ENCODE measurements around the gene ARFGEF3. TPM values are rescaled to one million over a fixed set of nuclear protein-coding genes. Genes with fewer than 3 reads are reported as not detected.
"Not testable (repeated sequence)": the region's sequence is repeated elsewhere in the genome, so short reads cannot be mapped to it uniquely, and the experiment has no call there.

Gene ARFGEF3
- 0.47 TPM in 2 replicates for total RNA-seq

GRCh38 chr6:138161338-138162110 is at the start of gene ARFGEF3:
ARFGEF3 (plus strand) TSS chr6:138161939; CDS start chr6:138162087, 148 bp downstream.
- Mint-ChIP-seq H3K27ac (no peak within 1 kb of the TSS), H3K36me3 (ENCODE audit: low read depth) (no peaks in the 10 kb centered on the region), H3K4me3 (peak within 1 kb of the TSS; percentile 76), H3K9me3 (no peaks in the 10 kb centered on the region), H3K4me1 (peaks cover 14% of the 10 kb centered on the region), H3K27me3 (peaks cover 61% of the 10 kb centered on the region)
- intact Hi-C loops (cut with micrococcal nuclease), result loop anchor here (5.0 kb wide), 1 partner anchor 54 kb away; the partner anchor contains the start of gene PERP
- DNase-seq, result peak; percentile 83

- H3K36me3 Mint-ChIP-seq (ENCODE audit: low read depth), result no peaks in the 10 kb centered on the region
- no peak overlapping the region for H3K27ac Mint-ChIP-seq
- H3K9me3 Mint-ChIP-seq, result no peaks in the 10 kb centered on the region
- DNase-seq, result no peak
- intact Hi-C loops (cut with micrococcal nuclease), result no loop called here
- peaks cover 10% of the 10 kb centered on the region for H3K4me1 Mint-ChIP-seq
- no peak overlapping the region for H3K4me3 Mint-ChIP-seq
- H3K27me3 Mint-ChIP-seq, result peaks cover 43% of the 10 kb centered on the region
These were observed 48.0 kb upstream of the ARFGEF3 start for GRCh38 chr6:138113588-138114210.

GRCh38 chr6:138115201-138115600 is 46.5 kb upstream of the ARFGEF3 start:
- intact Hi-C loops (cut with micrococcal nuclease), result loop anchor here (5.0 kb wide), 2 partner anchors 472 to 652 kb away; no protein-coding TSS in a partner anchor

GRCh38 chr6:138115877-138116660 is 45.7 kb upstream of the ARFGEF3 start:
- intact Hi-C loops (cut with micrococcal nuclease), result loop anchor here (1.0 to 5.0 kb wide), 6 partner anchors 171 to 651 kb away; no protein-coding TSS in a partner anchor
- Mint-ChIP-seq H3K27ac (no peak overlapping the region), H3K9me3 (no peaks in the 10 kb centered on the region), H3K36me3 (ENCODE audit: low read depth) (no peaks in the 10 kb centered on the region), H3K4me1 (peaks cover 7% of the 10 kb centered on the region), H3K27me3 (peaks cover 44% of the 10 kb centered on the region), H3K4me3 (no peak overlapping the region)
- peak; percentile 81 for DNase-seq

More at GRCh38 chr6:138115201-138115600, 46.5 kb upstream of the ARFGEF3 start:
- Mint-ChIP-seq H3K4me3 (no peak overlapping the region), H3K9me3 (no peaks in the 10 kb centered on the region), H3K27me3 (peaks cover 46% of the 10 kb centered on the region), H3K36me3 (ENCODE audit: low read depth) (no peaks in the 10 kb centered on the region), H3K27ac (no peak overlapping the region), H3K4me1 (peaks cover 7% of the 10 kb centered on the region)
- no peak for DNase-seq

- intact Hi-C loops (cut with micrococcal nuclease), result loop anchor here (1.0 to 5.0 kb wide), 6 partner anchors 171 to 651 kb away; no protein-coding TSS in a partner anchor
- no peak overlapping the region for H3K4me3 Mint-ChIP-seq
- H3K27me3 Mint-ChIP-seq, result peaks cover 40% of the 10 kb centered on the region
These were observed 45.1 kb upstream of the ARFGEF3 start for GRCh38 chr6:138116661-138116999.

GRCh38 chr6:138117376-138117914 is 44.3 kb upstream of the ARFGEF3 start:
- DNase-seq, result no peak
- no peaks in the 10 kb centered on the region for H3K9me3 Mint-ChIP-seq
- intact Hi-C loops (cut with micrococcal nuclease), result loop anchor here (2.0 to 5.0 kb wide), 4 partner anchors 311 to 650 kb away; no protein-coding TSS in a partner anchor
- no peak overlapping the region for H3K4me3 Mint-ChIP-seq
- H3K36me3 Mint-ChIP-seq (ENCODE audit: low read depth), result no peaks in the 10 kb centered on the region
- H3K27ac Mint-ChIP-seq, result no peak overlapping the region
- H3K4me1 Mint-ChIP-seq, result peaks cover 7% of the 10 kb centered on the region
- peaks cover 40% of the 10 kb centered on the region for H3K27me3 Mint-ChIP-seq

More at GRCh38 chr6:138116661-138116999, 45.1 kb upstream of the ARFGEF3 start:
- no peaks in the 10 kb centered on the region for H3K36me3 Mint-ChIP-seq (ENCODE audit: low read depth)
- H3K4me1 Mint-ChIP-seq, result peaks cover 7% of the 10 kb centered on the region
- no peak overlapping the region for H3K27ac Mint-ChIP-seq
- H3K9me3 Mint-ChIP-seq, result no peaks in the 10 kb centered on the region
- no peak for DNase-seq

- not testable (repeated sequence) for H3K4me3 Mint-ChIP-seq; H3K36me3 Mint-ChIP-seq (ENCODE audit: low read depth)
These were observed 42.5 kb upstream of the ARFGEF3 start for GRCh38 chr6:138119229-138119628.

GRCh38 chr6:138119976-138120375 is 41.8 kb upstream of the ARFGEF3 start:
- no peak overlapping the region for H3K27ac Mint-ChIP-seq
- intact Hi-C loops (cut with micrococcal nuclease), result loop anchor here (5.0 kb wide), 2 partner anchors 467 to 647 kb away; no protein-coding TSS in a partner anchor
- H3K4me3 Mint-ChIP-seq, result no peak overlapping the region
- peaks cover 32% of the 10 kb centered on the region for H3K27me3 Mint-ChIP-seq
- no peaks in the 10 kb centered on the region for H3K36me3 Mint-ChIP-seq (ENCODE audit: low read depth)
- H3K9me3 Mint-ChIP-seq, result no peaks in the 10 kb centered on the region
- DNase-seq, result no peak
- H3K4me1 Mint-ChIP-seq, result peaks cover 7% of the 10 kb centered on the region

More at GRCh38 chr6:138119229-138119628, 42.5 kb upstream of the ARFGEF3 start:
- intact Hi-C loops (cut with micrococcal nuclease), result loop anchor here (5.0 kb wide), 2 partner anchors 468 to 648 kb away; no protein-coding TSS in a partner anchor
- H3K27ac Mint-ChIP-seq, H3K9me3 Mint-ChIP-seq, DNase-seq, H3K4me1 Mint-ChIP-seq: not testable (repeated sequence)
- peaks cover 34% of the 10 kb centered on the region for H3K27me3 Mint-ChIP-seq

- no peaks in the 10 kb centered on the region for H3K36me3 Mint-ChIP-seq (ENCODE audit: low read depth)
- intact Hi-C loops (cut with micrococcal nuclease), result no loop called here
- H3K9me3 Mint-ChIP-seq, result no peaks in the 10 kb centered on the region
- no peaks in the 10 kb centered on the region for H3K4me1 Mint-ChIP-seq
- H3K27ac Mint-ChIP-seq, result no peak overlapping the region
- H3K27me3 Mint-ChIP-seq, result peaks cover 29% of the 10 kb centered on the region
- H3K4me3 Mint-ChIP-seq, result no peak overlapping the region
- no peak for DNase-seq
These were observed 37.6 kb upstream of the ARFGEF3 start for GRCh38 chr6:138124096-138124495.

GRCh38 chr6:138128096-138128495 is 33.6 kb upstream of the ARFGEF3 start:
- no peaks in the 10 kb centered on the region for H3K4me1 Mint-ChIP-seq
- DNase-seq, result no peak
- peaks cover 32% of the 10 kb centered on the region for H3K27me3 Mint-ChIP-seq
- H3K27ac Mint-ChIP-seq, result no peak overlapping the region
- H3K9me3 Mint-ChIP-seq, result no peaks in the 10 kb centered on the region
- intact Hi-C loops (cut with micrococcal nuclease), result no loop called here
- H3K4me3 Mint-ChIP-seq, result no peak overlapping the region
- H3K36me3 Mint-ChIP-seq (ENCODE audit: low read depth), result no peaks in the 10 kb centered on the region

GRCh38 chr6:138129190-138129589 is 32.5 kb upstream of the ARFGEF3 start:
- no peak for DNase-seq
- H3K4me1 Mint-ChIP-seq, result no peaks in the 10 kb centered on the region
- H3K36me3 Mint-ChIP-seq (ENCODE audit: low read depth), result no peaks in the 10 kb centered on the region
- intact Hi-C loops (cut with micrococcal nuclease), result no loop called here
- H3K27me3 Mint-ChIP-seq, result peaks cover 39% of the 10 kb centered on the region
- no peaks in the 10 kb centered on the region for H3K9me3 Mint-ChIP-seq
- H3K27ac Mint-ChIP-seq, result no peak overlapping the region
- H3K4me3 Mint-ChIP-seq, result no peak overlapping the region

GRCh38 chr6:138142806-138143205 is 18.9 kb upstream of the ARFGEF3 start:
- H3K4me3 Mint-ChIP-seq, result no peak overlapping the region
- intact Hi-C loops (cut with micrococcal nuclease), result no loop called here
- no peaks in the 10 kb centered on the region for H3K9me3 Mint-ChIP-seq
- DNase-seq, result no peak
- no peaks in the 10 kb centered on the region for H3K4me1 Mint-ChIP-seq
- H3K27ac Mint-ChIP-seq, result no peak overlapping the region
- no peaks in the 10 kb centered on the region for H3K36me3 Mint-ChIP-seq (ENCODE audit: low read depth)
- H3K27me3 Mint-ChIP-seq, result peaks cover 42% of the 10 kb centered on the region

GRCh38 chr6:138145402-138145801 is 16.3 kb upstream of the ARFGEF3 start:
- no peaks in the 10 kb centered on the region for H3K36me3 Mint-ChIP-seq (ENCODE audit: low read depth)
- no peaks in the 10 kb centered on the region for H3K9me3 Mint-ChIP-seq
- no peak overlapping the region for H3K4me3 Mint-ChIP-seq
- intact Hi-C loops (cut with micrococcal nuclease), result no loop called here
- no peak for DNase-seq
- H3K4me1 Mint-ChIP-seq, result no peaks in the 10 kb centered on the region
- peaks cover 35% of the 10 kb centered on the region for H3K27me3 Mint-ChIP-seq
- H3K27ac Mint-ChIP-seq, result no peak overlapping the region

Data from activated CD4-positive, alpha-beta T cell treated with anti-CD3 and anti-CD28 coated beads, Interleukin-2, amount 10 ng/mL, durations not matched to agents 24 days and 14 days (primary cell).